Measurements from ENCODE around the gene DUSP10.

The DUSP10 gene

DNA sequence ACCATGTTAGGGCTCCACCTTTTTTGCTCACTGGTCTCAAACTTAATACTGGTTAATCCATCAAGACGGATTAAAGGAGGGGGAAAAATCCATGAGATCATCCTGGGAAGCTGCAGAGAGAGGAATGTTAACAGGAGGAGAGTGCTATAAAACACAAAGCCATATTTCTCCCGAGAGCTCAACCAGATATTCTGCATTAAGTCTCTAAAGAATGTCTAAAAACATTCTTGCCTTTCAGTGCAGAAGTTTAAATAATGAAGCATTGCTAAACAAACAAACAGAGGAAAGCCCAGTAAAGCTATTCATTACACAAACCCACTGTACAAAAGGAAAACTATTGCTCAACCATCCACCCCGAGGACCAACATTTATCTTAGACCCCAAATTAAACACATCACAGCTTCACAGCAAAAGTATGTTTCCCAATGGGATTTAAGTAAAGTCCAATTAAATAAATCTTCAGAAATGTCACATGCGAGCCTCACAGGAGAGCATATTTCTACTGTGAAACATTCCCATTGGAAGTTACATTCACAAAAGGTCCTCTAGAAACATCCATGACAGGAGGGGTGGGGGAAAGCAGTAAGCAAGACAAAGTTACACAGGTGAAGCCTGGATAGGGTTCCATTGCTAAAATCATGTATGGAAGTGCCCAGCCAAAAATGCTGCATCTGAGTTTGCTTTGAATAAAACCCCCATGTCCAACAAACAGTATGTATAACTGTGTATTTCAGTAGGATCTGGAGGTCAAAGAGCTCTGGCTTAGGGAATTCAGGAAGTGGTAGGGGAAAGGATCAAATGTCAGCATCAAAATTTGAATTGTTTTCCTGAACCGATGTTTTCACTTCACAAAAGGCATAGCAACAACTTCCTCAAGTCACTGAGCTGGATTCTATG is 23.3 kb downstream of the DUSP10 start:
- Histone ChIP-seq H3K9me3 (ENCODE audit: low read length) (no peaks in the 10 kb centered on the region), H3K36me3 (ENCODE audit: insufficient read depth, low read length) (peaks cover 6% of the 10 kb centered on the region), H3K9ac (ENCODE audit: low read length) (no peak overlapping the region), H3K27ac (ENCODE audit: low read depth, low read length) (peak overlapping the region; percentile 58), H3K27me3 (ENCODE audit: control insufficient read depth in 1 of 2, insufficient read depth in 2 of 2, low read length in 2 of 2) (no peaks in the 10 kb centered on the region), H3K4me1 (ENCODE audit: insufficient read depth, low read length) (peaks cover 86% of the 10 kb centered on the region), H3K4me3 (ENCODE audit: low read depth in 1 of 2, low read length in 2 of 2) (peak overlapping the region in 1 of 2 donors; percentile 3)

DNA sequence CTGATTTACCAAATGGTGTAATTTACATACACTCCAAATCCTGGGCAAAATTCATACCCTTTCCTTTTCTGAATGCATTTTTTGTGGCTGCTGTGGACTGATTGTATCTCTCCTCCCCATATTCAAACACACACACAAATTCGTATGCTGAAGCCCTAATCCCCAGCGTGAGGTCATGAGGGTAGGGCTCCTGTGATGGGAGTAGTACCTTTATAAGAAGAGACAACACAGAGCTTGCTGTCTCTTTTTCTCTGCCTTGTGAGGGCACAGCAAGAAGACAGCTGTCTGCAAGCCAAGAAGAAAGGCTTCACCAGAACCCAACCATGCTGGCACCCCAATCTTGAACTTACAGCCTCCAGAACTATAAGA is 24.4 kb downstream of the DUSP10 start:
- no peak overlapping the region for H3K9ac ChIP-seq (ENCODE audit: low read length)

DNA sequence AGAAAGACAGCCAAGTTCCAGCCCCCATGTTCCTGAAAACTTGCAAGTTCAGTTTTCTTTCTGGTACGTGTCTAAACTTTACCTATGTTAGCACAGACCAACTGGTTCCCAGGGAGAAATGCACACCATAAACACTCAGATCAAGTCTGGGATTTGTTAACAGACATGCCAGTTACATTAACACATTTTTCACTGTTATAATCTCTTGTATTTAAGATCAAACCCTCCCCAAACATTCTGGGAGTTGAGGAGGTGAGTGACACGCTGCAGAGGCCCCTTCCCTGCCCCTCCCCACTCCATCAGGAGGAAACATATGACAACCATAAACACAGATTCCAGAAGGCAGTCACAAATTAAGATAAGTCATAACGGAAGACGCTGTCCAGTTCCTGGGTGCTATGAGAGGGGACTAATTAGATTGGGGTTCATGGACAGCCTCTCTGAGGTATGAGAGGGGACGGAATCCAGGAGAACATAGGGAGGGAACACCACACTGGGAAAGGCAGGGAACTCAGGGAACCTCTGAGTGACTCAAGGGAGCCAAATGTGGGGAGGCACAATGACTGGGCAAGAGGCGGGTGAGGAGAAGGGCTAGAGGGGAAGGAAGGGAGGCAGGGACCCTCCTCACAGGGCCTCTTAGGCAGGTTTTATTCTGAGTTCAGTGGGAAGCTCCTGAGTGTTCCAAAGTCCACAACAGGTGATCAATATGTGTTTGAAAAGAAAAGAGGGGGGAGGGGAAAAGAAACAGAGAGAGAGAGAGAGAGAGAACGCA is 25.0 kb downstream of the DUSP10 start:
- Histone ChIP-seq H3K9ac (ENCODE audit: low read length) (no peak overlapping the region), H3K4me1 (ENCODE audit: insufficient read depth, low read length) (peaks cover 85% of the 10 kb centered on the region), H3K9me3 (ENCODE audit: low read length) (no peaks in the 10 kb centered on the region), H3K4me3 (ENCODE audit: low read depth in 1 of 2, low read length in 2 of 2) (no peak overlapping the region), H3K36me3 (ENCODE audit: insufficient read depth, low read length) (peaks cover 3% of the 10 kb centered on the region), H3K27ac (ENCODE audit: low read depth, low read length) (peak overlapping the region; percentile 66), H3K27me3 (ENCODE audit: control insufficient read depth in 1 of 2, insufficient read depth in 2 of 2, low read length in 2 of 2) (no peaks in the 10 kb centered on the region)

More for the DNA sequence above, 24.4 kb downstream of the DUSP10 start:
- Histone ChIP-seq H3K9me3 (ENCODE audit: low read length) (no peaks in the 10 kb centered on the region), H3K36me3 (ENCODE audit: insufficient read depth, low read length) (peaks cover 3% of the 10 kb centered on the region), H3K4me1 (ENCODE audit: insufficient read depth, low read length) (peaks cover 85% of the 10 kb centered on the region), H3K27me3 (ENCODE audit: control insufficient read depth in 1 of 2, insufficient read depth in 2 of 2, low read length in 2 of 2) (no peaks in the 10 kb centered on the region), H3K27ac (ENCODE audit: low read depth, low read length) (peak overlapping the region; percentile 66), H3K4me3 (ENCODE audit: low read depth in 1 of 2, low read length in 2 of 2) (no peak overlapping the region)

DNA sequence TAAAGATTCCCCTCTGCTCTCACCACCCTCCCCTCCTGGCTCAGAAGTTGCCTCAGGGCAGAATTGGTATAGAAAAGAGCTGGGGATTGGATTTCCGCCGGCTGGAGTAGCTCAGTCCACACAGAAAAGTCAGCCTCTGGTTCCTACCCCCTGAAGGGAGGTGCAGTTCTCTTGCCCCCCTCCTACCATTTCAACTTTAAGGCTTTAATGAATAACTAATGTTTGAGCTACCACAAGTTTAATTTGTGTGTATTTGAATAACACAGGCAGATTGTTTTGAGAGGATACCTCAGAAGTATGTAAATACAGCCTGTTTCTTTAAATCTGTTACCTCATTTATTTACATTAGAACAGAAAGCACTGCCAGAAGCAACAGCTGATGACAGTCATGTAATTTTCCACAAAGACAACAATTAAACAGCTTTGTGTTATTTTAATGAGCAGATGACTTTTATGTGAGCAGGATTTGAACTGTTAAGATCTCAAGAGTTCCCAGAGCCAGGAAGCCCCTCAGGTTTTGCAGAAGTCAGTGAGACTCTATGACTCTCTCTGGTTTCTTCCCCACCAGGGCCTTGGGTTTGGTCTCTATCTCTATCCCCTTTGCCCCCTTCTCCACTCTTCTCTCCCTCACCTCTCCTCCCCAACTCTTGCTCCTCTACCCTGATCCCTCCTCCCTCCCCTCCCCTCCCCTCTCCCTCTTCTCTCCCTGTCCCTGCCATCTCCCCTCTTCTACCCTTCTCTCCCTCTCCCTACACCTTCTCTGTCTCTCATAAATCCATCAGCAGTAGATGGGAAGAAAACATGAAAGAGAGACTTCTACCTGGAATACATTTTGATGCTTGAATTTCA is 26.3 kb downstream of the DUSP10 start:
- Histone ChIP-seq H3K27ac (ENCODE audit: low read depth, low read length) (peak overlapping the region; percentile 74), H3K4me3 (ENCODE audit: low read depth in 1 of 2, low read length in 2 of 2) (no peak overlapping the region), H3K9ac (ENCODE audit: low read length) (peak overlapping the region; percentile 3), H3K4me1 (ENCODE audit: insufficient read depth, low read length) (peaks cover 85% of the 10 kb centered on the region), H3K36me3 (ENCODE audit: insufficient read depth, low read length) (no peaks in the 10 kb centered on the region), H3K9me3 (ENCODE audit: low read length) (no peaks in the 10 kb centered on the region), H3K27me3 (ENCODE audit: control insufficient read depth in 1 of 2, insufficient read depth in 2 of 2, low read length in 2 of 2) (no peaks in the 10 kb centered on the region)

DNA sequence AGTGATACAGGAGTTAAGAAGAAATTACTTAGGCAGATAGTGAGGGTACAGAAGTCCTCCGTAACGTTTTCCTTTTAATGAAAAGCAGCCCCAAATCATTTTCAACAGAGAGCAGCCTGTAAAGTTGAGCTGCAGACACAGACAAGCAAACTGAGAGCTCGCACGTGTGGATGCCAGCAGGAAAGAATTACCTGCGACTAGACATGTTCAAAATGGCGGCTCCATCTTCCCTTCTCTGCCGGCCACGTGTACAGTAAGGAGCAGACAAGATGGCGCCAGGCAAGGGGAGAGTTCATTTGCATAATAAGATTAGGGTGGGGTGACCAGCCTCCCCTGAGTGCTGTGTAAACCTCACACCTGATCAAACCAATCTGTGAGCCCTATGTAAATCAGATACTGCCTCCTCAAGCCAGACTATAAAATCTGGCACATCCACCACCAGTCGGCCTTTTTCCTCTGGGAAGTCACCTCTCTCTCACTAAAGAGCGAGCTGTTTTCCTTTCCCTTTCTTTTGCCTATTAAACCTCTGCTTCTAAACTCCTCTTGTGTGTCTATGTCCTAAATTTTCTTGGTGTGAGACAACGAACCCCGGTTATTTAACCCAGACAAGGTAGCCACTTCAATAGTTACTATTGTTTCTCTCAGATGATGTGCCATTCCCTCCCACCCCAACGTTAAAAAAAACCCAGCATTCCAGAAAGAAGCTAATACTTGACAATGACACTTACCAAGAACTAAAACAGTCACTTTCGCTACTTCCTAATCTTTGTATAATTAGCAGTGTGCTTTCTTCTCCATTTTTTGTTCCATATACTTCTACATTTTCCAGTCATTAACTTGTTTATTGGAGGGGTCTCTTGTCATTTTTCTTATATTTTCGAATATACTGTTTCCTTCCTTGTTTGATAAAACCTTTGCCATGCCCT is 27.4 kb downstream of the DUSP10 start:
- no peak overlapping the region for H3K4me3 ChIP-seq (ENCODE audit: low read depth in 1 of 2, low read length in 2 of 2)
- H3K27me3 ChIP-seq (ENCODE audit: control insufficient read depth in 1 of 2, insufficient read depth in 2 of 2, low read length in 2 of 2): no peaks in the 10 kb centered on the region
- H3K9me3 ChIP-seq (ENCODE audit: low read length): no peaks in the 10 kb centered on the region
- H3K4me1 ChIP-seq (ENCODE audit: insufficient read depth, low read length): peaks cover 85% of the 10 kb centered on the region
- H3K9ac ChIP-seq (ENCODE audit: low read length): no peak overlapping the region
- H3K27ac ChIP-seq (ENCODE audit: low read depth, low read length): peak overlapping the region; percentile 74
- no peaks in the 10 kb centered on the region for H3K36me3 ChIP-seq (ENCODE audit: insufficient read depth, low read length)

DNA sequence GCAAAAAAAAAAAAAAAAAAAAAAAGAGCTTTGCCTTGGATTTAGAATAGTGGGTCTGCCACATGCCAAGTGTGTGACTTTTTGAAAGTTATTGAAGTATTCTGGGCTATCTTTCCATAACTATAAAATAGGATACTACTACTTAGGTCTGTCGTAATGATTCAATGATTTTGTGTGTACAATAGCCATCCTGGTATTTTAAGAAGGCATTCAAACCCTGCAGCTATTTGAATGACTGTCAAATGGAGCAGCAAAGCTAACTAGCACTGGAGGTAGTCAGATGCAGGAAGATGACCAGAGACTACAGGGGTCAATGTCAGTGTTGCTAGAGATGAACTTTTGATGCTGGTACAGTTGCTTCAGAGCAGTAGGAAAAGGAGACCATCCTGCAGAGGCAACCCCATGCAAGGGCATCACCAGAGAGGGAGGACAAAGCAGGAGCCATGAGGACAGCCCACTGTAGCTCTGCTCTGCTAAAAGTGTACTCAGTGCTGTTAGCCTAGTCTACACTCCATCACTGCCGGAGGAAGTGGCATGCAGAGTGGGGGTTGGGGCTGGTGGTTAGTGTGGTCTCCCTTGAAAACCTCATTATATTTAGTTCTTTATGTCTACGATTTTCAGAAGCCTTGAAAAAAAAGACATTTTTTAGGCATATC is 29.0 kb downstream of the DUSP10 start:
- peaks cover 86% of the 10 kb centered on the region for H3K4me1 ChIP-seq (ENCODE audit: insufficient read depth, low read length)
- H3K9me3 ChIP-seq (ENCODE audit: low read length): no peaks in the 10 kb centered on the region
- H3K27ac ChIP-seq (ENCODE audit: low read depth, low read length): peak overlapping the region; percentile 39
- no peaks in the 10 kb centered on the region for H3K36me3 ChIP-seq (ENCODE audit: insufficient read depth, low read length)
- H3K9ac ChIP-seq (ENCODE audit: low read length): no peak overlapping the region
- peak overlapping the region in 1 of 2 donors; percentile 7 for H3K4me3 ChIP-seq (ENCODE audit: low read depth in 1 of 2, low read length in 2 of 2)
- H3K27me3 ChIP-seq (ENCODE audit: control insufficient read depth in 1 of 2, insufficient read depth in 2 of 2, low read length in 2 of 2): no peaks in the 10 kb centered on the region

DNA sequence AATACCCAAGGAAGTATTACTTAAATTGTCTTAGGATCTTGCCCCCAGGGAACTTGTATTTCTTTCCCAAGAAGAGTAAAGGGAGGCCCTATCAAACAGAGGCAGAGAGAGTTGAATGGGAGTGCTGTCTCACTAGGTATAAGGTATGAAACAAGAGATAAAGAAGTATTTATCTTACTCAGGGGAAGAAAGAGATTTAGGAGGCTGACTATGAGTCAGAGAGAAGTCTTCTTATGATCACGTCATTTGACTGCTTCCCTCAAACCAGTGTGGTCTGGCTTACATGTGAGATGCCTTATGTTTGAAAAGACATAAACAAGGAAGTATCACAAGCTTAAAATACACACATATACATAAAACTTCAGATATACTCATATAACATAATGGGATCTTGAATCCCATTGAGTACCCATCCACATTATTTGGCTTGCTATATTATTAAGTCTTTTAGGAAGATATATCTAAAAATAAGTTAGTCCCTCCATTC is 29.6 kb downstream of the DUSP10 start:
- Histone ChIP-seq H3K36me3 (ENCODE audit: insufficient read depth, low read length) (no peaks in the 10 kb centered on the region), H3K4me3 (ENCODE audit: low read depth in 1 of 2, low read length in 2 of 2) (no peak overlapping the region), H3K9ac (ENCODE audit: low read length) (no peak overlapping the region), H3K27ac (ENCODE audit: low read depth, low read length) (peak overlapping the region; percentile 39), H3K9me3 (ENCODE audit: low read length) (no peaks in the 10 kb centered on the region), H3K27me3 (ENCODE audit: control insufficient read depth in 1 of 2, insufficient read depth in 2 of 2, low read length in 2 of 2) (no peaks in the 10 kb centered on the region), H3K4me1 (ENCODE audit: insufficient read depth, low read length) (peaks cover 88% of the 10 kb centered on the region)

DNA sequence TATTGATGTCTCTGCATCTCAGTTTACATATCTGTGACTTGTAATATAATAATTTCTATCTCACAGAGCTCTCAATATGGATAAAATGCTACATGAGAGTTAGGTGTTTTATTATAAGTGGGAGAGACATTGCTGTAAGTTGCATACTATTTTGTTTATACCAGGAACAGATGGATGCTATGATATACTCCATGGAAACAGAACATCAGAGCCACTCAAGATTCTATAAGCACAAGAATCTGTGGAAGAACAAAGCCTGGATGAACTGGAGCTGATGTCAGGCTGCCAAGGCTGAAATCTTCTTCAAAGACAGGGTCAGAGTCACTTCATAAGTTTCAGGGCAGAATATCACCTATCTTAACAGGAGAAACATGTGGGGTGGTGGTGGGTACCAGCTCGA is 30.2 kb downstream of the DUSP10 start:
- Histone ChIP-seq H3K4me3 (ENCODE audit: low read depth in 1 of 2, low read length in 2 of 2) (no peak overlapping the region), H3K27me3 (ENCODE audit: control insufficient read depth in 1 of 2, insufficient read depth in 2 of 2, low read length in 2 of 2) (no peaks in the 10 kb centered on the region), H3K4me1 (ENCODE audit: insufficient read depth, low read length) (peaks cover 87% of the 10 kb centered on the region), H3K9me3 (ENCODE audit: low read length) (no peaks in the 10 kb centered on the region), H3K27ac (ENCODE audit: low read depth, low read length) (peak overlapping the region; percentile 28), H3K9ac (ENCODE audit: low read length) (no peak overlapping the region), H3K36me3 (ENCODE audit: insufficient read depth, low read length) (no peaks in the 10 kb centered on the region)

DNA sequence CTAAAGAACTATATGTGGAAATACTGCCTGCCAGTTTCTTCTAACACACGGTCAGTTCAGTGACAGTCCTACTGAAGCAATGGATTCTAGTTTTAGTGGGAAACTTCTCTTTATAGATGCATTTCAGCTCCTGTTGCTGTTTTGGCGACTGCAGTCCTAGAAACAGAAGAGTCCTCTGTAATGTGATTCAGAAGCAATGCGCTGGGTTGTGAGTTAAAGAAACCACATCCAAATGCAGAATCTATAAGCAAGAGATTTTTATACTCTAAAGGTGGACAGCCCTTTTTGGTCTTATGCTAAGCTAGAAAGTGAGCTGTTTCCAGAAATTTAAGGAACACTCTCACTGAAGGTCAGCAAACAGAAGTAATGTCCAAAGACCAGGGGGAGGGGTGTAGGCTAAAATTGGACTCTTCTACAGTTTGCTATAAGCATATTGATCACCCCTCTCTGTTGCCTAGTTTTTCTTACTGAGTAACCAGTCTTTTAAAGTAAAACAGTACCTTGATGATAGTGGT is 30.8 kb downstream of the DUSP10 start:
- H3K27ac ChIP-seq (ENCODE audit: low read depth, low read length): peak overlapping the region; percentile 89
- H3K36me3 ChIP-seq (ENCODE audit: insufficient read depth, low read length): peaks cover under 1% of the 10 kb centered on the region
- H3K4me1 ChIP-seq (ENCODE audit: insufficient read depth, low read length): peaks cover 83% of the 10 kb centered on the region
- H3K4me3 ChIP-seq (ENCODE audit: low read depth in 1 of 2, low read length in 2 of 2): no peak overlapping the region
- no peaks in the 10 kb centered on the region for H3K9me3 ChIP-seq (ENCODE audit: low read length)
- no peak overlapping the region for H3K9ac ChIP-seq (ENCODE audit: low read length)
- H3K27me3 ChIP-seq (ENCODE audit: control insufficient read depth in 1 of 2, insufficient read depth in 2 of 2, low read length in 2 of 2): no peaks in the 10 kb centered on the region

DNA sequence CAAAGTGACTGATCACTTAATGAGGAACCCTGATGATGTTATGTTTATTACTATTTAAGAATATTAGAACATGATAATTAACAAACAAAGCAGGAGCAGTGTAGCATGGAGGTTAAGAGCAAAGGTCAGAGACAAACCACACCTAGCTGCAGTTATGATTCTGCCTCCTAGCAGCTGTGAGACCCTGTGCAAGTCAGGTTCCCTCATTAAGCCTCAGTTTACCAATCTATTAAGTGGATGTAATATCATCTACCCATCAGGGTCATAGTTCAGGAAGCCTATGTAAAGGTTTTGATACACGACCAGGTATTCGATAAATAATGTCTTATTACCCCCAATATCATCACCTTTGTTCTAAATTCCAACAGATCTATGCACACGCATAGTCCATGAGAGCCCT is 32.0 kb downstream of the DUSP10 start:
- no peaks in the 10 kb centered on the region for H3K27me3 ChIP-seq (ENCODE audit: control insufficient read depth in 1 of 2, insufficient read depth in 2 of 2, low read length in 2 of 2)
- H3K4me1 ChIP-seq (ENCODE audit: insufficient read depth, low read length): peaks cover 81% of the 10 kb centered on the region
- H3K27ac ChIP-seq (ENCODE audit: low read depth, low read length): peak overlapping the region; percentile 89
- no peak overlapping the region for H3K4me3 ChIP-seq (ENCODE audit: low read depth in 1 of 2, low read length in 2 of 2)
- H3K9ac ChIP-seq (ENCODE audit: low read length): peak overlapping the region; percentile 54
- H3K36me3 ChIP-seq (ENCODE audit: insufficient read depth, low read length): peaks cover 9% of the 10 kb centered on the region
- H3K9me3 ChIP-seq (ENCODE audit: low read length): no peaks in the 10 kb centered on the region
